HG02759 (cell line): Measurements from ENCODE around the gene SH3BP4.
"Not testable (repeated sequence)": the region's sequence is repeated elsewhere in the genome, so short reads cannot be mapped to it uniquely, and the experiment has no call there.

Source experiments
- ATAC-seq: cut with Tn5 transposase; IDR thresholded peaks from one replicate; pipeline ENCODE4 v1.9.1; 2021; ENCODE audit warnings: mild to moderate bottlenecking, moderate library complexity; ENCODE audit not compliant: unreplicated experiment

SH3BP4 gene

GRCh38 chr2:235009081-235009480, 57.3 kb downstream of the SH3BP4 start:
- no peak for ATAC-seq

DNA sequence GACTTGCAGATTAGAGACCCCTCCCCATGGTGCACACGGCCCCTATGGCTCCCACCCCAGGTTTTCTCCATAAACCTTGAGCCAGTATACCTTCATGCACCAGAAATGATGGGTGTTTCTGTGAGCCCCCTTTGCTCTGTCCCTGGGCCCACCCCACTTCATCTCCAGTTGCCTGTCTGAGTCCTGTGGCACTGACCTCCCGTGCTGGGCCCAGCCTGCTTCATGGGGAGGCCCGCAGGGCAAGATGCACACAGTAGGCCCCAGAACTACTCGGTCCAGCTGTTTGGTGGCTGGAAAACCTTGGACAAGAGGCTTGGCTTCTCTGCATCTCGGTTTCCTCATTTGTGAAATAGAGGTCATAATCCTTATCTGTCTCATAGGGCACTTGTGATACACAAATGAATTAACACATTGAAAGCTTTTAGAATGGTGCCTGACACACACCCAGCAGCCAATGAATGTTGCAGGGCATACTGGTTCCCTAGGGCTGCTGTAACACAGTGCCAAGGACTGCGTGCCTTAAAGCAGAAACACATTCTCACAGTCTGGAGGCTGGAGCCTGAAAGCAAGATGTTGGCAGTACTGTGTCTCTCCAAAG, 58.4 kb downstream of the SH3BP4 start:
- no peak for ATAC-seq

DNA sequence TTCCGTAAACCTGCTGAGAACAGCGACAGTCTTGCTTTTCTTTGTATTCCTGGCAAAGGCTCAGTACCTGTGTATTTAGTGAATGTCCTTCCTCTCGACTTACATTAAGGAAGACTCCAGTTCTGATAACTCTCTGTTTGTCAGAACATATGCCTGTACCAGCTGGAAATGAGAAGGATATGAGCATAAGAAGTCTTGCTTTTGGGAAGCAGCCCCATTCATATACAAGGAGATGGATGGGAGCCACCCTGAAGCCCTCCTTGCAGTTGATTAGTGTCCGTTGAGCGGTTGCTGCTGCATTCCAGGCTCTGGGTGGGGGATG, 59.8 kb downstream of the SH3BP4 start:
- no peak for ATAC-seq

- no peak for ATAC-seq
Observed at GRCh38 chr2:235011929-235012631, 60.3 kb downstream of the SH3BP4 start.

- ATAC-seq = no peak
Observed at GRCh38 chr2:235017441-235017840, 65.6 kb downstream of the SH3BP4 start.

GRCh38 chr2:235018838-235019237, 67.0 kb downstream of the SH3BP4 start:
- no peak for ATAC-seq

- ATAC-seq = not testable (repeated sequence)
Observed at GRCh38 chr2:235020141-235020540, 68.3 kb downstream of the SH3BP4 start.

GRCh38 chr2:235021752-235022151, 69.9 kb downstream of the SH3BP4 start:
- ATAC-seq = no peak

- no peak for ATAC-seq
Observed at GRCh38 chr2:235024191-235024860, 72.5 kb downstream of the SH3BP4 start.

GRCh38 chr2:235024931-235025773, 73.3 kb downstream of the SH3BP4 start:
- no peak for ATAC-seq

- ATAC-seq = no peak
Observed at GRCh38 chr2:235025800-235026536, 74.2 kb downstream of the SH3BP4 start.

DNA sequence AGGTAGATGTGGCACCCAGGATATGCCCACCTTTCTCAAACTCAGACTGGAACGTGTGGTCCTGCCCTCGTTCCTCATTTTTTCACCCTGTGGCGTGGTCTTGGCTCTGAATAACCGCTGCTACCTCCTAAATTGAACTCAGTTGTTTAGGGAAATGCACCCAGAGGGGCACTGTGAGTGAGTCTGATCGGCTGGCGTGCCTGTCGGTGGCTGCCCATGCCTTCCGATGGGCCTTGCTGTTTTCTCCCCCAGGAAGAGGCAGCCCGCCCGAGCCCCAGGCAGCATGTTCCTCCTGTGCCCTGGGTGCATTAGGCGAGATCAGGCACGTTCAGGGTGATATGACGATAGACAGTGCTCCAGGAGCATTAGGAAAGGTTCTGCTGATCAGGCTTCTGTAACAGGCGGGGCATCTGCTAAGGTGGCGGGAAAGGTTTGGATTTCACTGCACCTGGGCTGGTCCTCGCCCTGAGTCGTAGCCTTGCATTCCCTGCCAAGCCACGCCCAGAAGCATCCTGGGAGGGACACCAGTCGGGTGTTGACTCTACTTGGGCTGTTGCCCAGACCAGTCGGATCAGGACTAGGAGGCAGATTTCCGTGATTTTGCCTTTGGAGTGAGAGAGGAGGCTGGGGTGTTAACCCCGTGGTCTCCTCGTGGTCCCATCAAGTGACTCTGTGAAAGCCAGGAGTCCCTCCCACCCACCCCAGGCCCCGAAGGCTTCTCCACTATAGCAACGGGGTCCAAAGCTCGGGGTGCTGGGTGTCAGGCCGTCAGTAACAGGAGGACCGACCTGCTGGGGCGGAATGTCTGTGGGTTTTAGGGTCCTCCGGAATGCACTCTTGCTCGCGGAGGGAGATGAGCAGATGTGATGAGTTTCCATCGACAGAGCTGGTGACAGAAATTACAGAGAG, 75.1 kb downstream of the SH3BP4 start:
- ATAC-seq = no peak

GRCh38 chr2:235027558-235028214, 75.9 kb downstream of the SH3BP4 start:
- no peak for ATAC-seq

GRCh38 chr2:235028646-235029045, 76.8 kb downstream of the SH3BP4 start:
- no peak for ATAC-seq

DNA sequence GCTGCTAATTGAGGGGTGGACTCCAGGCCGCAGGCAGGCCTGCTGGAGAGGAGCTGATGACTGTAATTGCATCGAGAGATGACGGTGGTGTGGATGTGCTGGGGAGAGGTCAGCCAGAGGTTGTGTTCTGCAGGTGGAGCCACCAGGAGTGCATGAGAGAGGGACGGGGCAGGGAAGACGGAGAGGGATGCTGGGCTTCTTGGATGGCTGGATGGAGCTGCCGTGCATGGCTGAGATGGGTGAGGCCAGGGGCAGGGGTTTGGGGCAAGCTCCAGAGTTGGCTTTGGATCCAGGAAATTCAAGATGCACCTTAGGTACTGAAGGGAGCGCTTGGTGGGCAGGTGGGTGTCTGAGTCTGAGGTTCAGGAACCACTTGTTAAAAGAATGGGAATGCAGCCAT, 77.2 kb downstream of the SH3BP4 start:
- no peak for ATAC-seq

DNA sequence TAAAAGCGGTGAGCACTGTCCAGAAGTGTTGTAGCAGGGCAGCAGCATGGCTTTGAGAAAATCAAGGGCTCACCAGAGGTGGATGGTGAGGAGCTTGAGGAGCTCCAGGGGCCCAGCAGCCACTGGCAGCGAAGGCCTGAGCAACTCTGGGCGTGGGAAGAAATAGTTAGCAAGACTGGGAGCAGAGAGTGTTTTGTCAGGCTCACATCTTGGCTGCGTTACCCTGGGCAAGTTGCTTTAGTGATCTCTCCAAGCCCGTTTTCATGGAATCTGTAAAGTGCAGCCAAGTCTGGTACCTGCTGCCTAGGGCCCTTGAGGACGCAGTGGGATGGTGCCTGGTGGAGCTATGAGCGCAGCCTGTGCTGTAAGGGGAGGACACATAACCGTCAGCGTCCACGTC, 78.3 kb downstream of the SH3BP4 start:
- no peak for ATAC-seq

GRCh38 chr2:235030936-235031335, 79.1 kb downstream of the SH3BP4 start:
- no peak for ATAC-seq

DNA sequence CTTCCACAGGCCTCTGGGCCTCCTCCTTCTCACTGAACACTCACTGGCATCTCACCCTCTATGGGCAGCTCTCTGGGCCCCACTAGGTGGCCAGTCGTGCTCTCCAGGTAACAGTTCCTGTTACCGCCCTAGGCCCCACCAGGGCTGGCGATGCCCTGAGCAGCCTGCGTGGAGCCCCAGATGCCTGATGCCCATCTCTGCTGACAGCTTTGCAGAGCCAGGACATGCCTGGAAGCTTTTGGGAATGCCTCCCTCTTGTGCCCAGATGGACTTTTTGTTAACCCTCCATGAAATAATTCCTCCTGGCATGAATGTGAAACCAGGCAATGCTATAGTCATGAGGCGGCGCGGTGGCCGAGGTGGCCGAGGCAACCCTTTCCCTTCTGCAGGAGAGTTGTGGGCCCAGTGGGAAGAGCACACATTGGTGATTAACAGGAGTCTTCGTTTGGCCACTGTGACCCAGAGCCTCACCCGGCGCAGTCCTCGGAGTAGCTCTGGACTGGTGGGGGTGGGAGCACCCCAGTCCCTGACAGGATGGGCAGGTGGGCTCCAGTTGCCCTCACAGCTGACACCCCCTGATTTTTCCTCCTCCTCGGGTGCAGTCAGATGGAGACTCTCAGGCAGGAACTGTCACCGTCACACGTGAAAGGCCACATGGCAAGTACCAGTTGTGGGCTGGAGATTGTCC, 80.0 kb downstream of the SH3BP4 start:
- ATAC-seq = no peak

DNA sequence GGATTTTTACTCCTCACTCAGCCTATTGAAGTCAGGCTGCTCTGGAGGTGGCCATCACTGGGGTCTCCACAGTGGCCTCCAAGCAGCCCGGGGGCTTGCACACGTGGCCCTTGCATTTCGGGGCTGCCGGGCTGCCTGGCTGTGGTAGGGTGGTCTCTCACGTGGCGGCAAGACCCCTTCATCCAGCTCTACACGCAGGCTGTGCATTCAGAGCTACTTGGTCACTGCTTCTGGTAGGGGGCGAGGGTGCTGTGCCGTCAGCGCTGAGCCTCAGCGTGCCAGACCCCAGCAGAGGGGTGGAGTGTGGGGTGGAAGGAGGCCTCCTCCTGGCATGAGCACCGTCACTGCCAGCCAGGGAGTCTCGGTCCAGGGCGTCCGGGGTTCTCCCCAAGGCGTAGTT, 80.6 kb downstream of the SH3BP4 start:
- ATAC-seq = no peak
